Hematopoietic multipotent progenitor cell treated with erythropoietin and hydrocortisone succinate and interleukin-3 and kit ligand, for 8 days (in vitro differentiated cells): ENCODE data around the gene TWSG1.

Experiments
- DNase-seq: peaks from one replicate; pipeline ENCODE4 v3.0.0-alpha.2; 2015

The TWSG1 gene

GRCh38 chr18:9334329-9334972 is at the start of gene TWSG1:
Gene TWSG1, plus strand, starts transcription at chr18:9334773. Its CDS starts 2,457 bp downstream, at chr18:9337230.
- peak; percentile 94 for DNase-seq

- no peak for DNase-seq
Measured at GRCh38 chr18:9285604-9286003, 49.0 kb upstream of the TWSG1 start.

- DNase-seq, result no peak
Measured at GRCh38 chr18:9287036-9287435, 47.5 kb upstream of the TWSG1 start.

DNA sequence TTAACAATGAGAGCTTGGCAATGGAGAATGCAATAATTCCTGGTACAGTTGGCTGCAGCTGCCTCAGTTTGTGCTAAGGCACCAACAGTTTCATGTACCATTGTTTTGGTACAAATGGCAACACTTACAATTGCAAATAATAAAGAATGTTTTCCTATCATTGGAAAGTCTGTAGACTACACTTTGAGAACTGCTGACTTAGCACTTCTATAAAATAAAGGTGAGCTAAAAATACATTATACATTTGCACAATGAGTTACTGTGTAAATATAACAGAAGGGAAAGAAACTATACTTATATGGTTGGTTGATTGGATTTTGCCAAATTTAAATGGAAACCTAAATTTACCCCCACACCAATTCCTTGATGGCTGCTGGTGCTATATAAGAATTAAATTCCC is 44.9 kb upstream of the TWSG1 start:
- no peak for DNase-seq

- DNase-seq, result no peak
Measured at GRCh38 chr18:9290156-9290555, 44.4 kb upstream of the TWSG1 start.

DNA sequence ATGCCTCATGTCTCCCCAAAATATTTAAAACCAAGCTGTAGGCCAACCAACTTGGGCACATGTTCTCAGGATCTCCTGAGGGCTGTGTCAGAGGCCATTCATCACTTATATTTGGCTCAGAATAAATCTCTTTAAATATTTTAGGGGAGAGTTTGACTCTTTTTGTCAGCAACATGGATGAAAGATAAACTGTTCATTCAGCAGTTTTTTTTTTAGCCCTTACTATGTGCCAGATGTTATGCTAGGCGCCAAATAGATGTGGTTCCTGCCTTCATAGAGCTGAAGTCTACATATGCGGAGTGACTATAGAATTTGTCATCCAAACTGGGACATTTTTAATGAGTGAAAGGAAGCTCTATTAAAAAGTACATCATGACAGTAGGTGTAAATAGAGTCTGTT is 42.5 kb upstream of the TWSG1 start:
- no peak for DNase-seq

DNA sequence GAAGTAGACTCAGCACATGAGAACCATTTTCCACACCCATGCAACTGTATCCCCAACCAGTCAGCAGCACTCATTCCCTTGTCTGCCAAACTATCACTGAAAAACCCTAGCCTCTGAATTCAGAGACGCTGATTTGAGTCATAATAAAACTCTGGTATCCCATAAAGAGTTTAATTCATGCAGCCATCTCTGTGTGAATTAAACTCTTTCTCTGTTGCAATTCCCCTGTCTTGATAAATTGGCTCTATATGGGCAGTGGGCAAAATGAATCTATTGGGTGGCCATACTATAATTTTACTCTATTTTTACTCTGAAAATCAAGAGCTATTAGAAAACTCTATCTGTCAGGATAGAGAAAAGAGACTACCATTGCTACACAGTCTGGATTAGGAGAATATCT is 40.6 kb upstream of the TWSG1 start:
- DNase-seq, result no peak

- no peak for DNase-seq
Measured at GRCh38 chr18:9296233-9297006, 38.2 kb upstream of the TWSG1 start.

DNA sequence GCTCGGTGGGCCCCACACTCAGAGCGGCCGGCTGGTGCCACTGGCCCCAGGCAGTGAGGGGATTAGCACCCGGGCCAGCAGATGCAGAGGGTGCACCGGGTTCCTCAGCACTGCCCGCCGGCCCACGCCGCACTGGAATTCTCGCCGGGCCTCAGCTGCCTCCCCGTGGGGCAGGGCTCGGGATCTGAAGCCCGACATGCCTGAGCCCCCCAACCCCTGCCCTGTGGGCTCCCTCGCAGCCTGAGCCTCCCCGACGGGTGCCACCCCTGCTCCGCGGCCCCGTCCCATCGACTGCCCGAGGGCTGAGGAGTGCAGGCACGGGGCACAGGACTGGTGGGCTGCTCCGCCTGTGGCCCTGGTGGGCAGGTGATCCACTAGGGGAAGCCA is 37.6 kb upstream of the TWSG1 start:
- no peak for DNase-seq

GRCh38 chr18:9304388-9305070 is 30.0 kb upstream of the TWSG1 start:
- DNase-seq, result no peak

GRCh38 chr18:9319333-9319732 is 15.2 kb upstream of the TWSG1 start:
- DNase-seq, result no peak

- peak; percentile 42 for DNase-seq
Measured at GRCh38 chr18:9321017-9321452, 13.5 kb upstream of the TWSG1 start.

DNA sequence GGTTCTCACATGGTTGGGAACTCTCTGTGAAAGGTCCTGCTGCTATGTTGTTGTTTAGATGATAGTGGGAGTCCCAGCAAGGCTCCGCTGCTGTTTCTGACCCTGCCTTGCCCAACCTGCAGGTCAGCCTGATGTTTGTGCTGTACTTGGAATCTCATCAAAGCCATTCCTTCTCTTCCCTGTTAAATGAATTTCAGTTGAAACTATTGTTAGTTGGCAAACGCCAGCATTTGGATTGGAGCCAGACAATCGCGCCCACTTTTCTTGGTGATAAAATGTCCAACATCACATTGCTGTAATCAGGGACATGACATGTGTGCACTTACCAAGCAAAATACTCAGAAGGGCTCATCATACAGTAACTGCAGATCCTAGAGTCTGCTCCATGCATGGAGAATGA is 12.8 kb upstream of the TWSG1 start:
- DNase-seq, result peak; percentile 80

GRCh38 chr18:9322744-9323143 is 11.8 kb upstream of the TWSG1 start:
- no peak for DNase-seq

DNA sequence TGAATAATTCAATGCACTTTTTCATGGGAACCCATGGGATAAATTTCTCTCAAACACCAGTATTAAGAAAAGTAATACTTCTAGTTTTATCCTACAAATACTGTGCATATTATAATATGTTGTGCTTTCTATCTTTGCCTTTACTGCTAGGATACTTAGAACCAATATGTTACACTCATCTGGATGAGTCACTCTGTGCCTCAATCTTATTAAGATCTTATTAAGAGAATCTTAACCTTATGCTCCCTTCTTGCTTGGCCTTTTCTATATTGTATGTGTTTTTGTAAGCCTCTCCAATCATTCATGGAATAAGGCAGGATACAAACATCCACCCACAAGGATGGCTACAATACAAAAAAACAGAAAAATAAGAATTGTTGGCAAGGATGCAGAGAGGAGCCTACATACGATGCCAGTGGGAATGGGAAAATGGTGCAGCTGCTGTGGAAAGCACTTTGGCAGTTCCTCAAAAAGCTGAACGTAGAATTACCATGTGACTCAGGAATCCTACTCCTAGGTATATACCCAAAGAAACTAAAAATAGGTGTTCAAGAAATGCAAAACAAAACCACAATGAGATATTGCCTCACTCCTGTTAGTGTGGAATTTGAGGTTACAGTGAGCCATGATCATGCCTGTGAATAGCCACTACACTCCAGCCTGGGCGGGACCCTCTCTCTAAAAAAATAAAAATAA is 10.7 kb upstream of the TWSG1 start:
- DNase-seq, result no peak

GRCh38 chr18:9325716-9326115 is 8.9 kb upstream of the TWSG1 start:
- DNase-seq, result no peak

DNA sequence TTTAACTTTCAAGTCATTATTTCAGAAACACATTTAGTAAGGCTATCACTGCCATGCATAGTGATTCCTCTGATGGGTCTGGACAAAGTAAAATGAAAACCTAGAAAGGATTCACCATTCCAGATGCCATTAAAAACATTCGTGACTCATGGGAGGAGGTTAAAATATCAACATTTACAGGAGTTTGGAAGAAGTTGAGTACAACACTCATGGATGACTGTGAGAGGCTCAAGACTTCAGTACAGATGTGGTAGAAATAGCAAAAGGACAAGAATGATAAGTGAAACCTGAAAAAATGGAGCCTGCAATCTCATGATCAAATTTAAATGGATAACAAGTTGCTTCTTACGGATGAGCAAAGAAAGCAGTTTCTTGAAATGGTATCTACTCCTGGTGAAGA is 5.8 kb upstream of the TWSG1 start:
- no peak for DNase-seq

DNA sequence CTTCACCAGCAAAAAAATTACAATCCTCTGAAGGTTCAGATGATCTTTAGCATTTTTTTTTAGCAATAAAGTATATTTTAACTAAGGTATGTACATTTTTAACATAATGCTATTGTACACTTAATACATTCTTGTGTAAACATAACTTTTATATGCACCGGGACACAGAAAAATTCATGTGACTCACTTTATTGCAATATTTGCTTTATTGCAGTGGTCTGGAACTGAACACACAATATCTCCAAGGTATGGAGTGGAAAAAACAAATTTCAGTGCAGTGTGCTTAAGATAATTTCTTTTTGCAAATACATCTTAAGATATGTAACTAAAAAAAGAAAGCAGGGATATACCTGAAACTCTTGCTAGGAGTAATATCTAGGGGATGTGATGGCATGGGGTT is 5.1 kb upstream of the TWSG1 start:
- no peak for DNase-seq

GRCh38 chr18:9330419-9330818 is 4.2 kb upstream of the TWSG1 start:
- DNase-seq, result no peak

DNA sequence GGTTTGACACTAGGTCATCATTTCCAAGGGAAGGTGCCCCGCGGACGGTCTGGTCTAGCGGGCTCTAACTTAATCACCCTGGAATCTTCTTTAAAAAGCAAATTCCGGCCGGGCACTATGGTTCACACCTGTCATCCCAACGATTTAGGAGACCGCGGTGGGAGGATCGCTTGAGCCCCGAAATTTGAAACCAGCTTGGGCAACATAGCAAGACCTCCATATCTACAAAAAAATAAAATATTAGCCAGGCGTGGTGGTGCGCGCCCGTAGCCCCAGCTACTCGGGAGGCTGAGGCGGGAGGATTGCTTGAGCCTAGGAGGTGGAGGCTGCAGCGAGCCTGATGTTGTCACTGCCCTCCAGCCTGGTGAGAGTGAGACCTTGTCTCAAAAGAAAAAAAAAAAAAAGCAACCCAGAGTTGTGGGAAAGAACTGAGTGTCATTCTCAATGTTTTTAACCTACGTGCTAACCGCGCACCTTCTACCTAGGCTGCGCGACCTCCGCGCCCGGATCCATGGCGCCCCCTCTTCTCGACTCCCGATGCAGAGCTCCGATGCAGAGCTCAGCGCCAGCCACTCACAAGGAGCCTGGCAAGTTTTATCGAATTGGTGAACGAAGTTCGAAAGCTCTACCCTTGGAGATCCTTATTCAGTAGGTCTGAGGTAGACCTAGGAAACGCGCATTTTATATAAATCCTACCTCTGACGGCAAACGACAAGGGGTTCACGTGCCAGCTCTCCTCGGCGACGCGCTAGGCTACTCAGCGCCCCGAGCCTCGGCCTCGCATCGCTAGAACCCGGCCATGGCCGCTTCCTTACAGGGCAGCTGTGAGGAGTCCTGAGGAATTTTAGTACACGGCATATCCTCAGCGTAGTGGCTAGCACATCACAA is 888 bp upstream of the TWSG1 start:
- DNase-seq, result no peak

DNA sequence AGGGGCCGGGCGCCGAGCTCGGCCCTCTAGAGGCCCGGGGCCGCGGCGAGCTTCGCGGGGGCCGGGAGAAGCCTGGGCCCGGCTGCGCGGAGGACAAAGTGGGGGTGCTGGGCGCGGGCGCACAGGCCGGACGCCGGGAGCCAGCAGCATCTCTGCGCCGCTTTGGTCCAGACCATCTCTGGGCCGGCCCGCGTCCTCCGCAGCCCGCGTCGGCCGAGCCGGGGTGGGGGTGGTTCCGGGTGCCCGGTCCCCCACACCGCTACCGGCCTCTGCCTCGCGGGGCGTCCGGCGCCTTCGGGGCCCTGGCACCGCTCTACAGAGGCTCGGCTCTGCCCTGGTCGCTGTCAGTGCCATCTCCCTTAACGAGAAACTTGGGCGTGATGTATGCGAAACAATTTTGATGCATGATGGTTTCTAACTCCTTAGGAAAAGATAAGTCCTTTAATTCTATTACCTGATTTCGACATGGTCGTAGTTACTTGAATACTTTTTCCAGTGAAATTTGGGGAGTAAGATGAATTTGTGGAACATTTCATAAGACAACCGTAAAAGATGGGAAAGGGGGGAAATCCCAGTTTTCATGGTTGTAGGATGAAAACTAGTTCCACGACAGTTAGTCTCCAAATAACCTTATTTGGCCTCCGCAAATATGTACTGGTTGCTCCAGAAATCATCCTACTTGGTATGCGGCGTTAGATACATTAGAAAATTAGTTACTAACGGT is 562 bp downstream of the TWSG1 start:
- peak; percentile 62 for DNase-seq

DNA sequence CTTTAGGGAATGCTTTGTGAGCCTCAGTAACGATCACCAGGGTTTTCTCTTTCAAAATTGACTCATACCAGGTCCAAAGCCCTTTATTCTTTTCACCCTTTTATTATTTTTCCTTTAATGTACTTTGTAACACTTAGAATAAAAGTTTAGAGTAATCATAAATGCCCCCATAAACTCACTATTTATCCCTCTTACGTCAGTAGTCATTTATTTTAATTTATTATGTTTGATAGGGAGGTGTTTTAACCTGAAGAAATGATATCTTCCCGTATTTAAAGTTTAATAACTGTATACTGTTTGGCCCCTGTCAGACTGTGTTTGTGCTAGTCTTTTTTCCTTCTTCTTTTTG is 1.1 kb downstream of the TWSG1 start:
- DNase-seq, result no peak
